ENCODE measurements around the gene ABHD5.
A peak's percentile ranks its signal among the peaks of the same experiment; 100 is the strongest.

ABHD5 gene

GRCh38 chr3:43755516-43756200, 64.9 kb downstream of the ABHD5 start:
- no peak for DNase-seq (ENCODE audit: low read depth, low spot score)

GRCh38 chr3:43757666-43758321, 67.1 kb downstream of the ABHD5 start:
- DNase-seq (ENCODE audit: low read depth, low spot score), result no peak

- no peak for DNase-seq (ENCODE audit: low read depth, low spot score)
Measured at GRCh38 chr3:43758592-43759225, 68.0 kb downstream of the ABHD5 start.

GRCh38 chr3:43759297-43759782, 68.6 kb downstream of the ABHD5 start:
- peak; percentile 87 for DNase-seq (ENCODE audit: low read depth, low spot score)

- no peak for DNase-seq (ENCODE audit: low read depth, low spot score)
Measured at GRCh38 chr3:43759938-43760337, 69.2 kb downstream of the ABHD5 start.

- no peak for DNase-seq (ENCODE audit: low read depth, low spot score)
Measured at GRCh38 chr3:43760938-43761337, 70.2 kb downstream of the ABHD5 start.

- DNase-seq (ENCODE audit: low read depth, low spot score), result no peak
Measured at GRCh38 chr3:43762451-43762850, 71.7 kb downstream of the ABHD5 start.

- no peak for DNase-seq (ENCODE audit: low read depth, low spot score)
Measured at GRCh38 chr3:43764056-43764455, 73.3 kb downstream of the ABHD5 start.

GRCh38 chr3:43764471-43764870, 73.7 kb downstream of the ABHD5 start:
- DNase-seq (ENCODE audit: low read depth, low spot score), result no peak

- no peak for DNase-seq (ENCODE audit: low read depth, low spot score)
Measured at GRCh38 chr3:43765521-43765971, 74.8 kb downstream of the ABHD5 start.

- DNase-seq (ENCODE audit: low read depth, low spot score), result no peak
Measured at GRCh38 chr3:43766672-43767465, 76.1 kb downstream of the ABHD5 start.

GRCh38 chr3:43768381-43768973, 77.7 kb downstream of the ABHD5 start:
- no peak for DNase-seq (ENCODE audit: low read depth, low spot score)

GRCh38 chr3:43769097-43769884, 78.6 kb downstream of the ABHD5 start:
- DNase-seq (ENCODE audit: low read depth, low spot score), result peak; percentile 99

GRCh38 chr3:43769885-43770425, 79.2 kb downstream of the ABHD5 start:
- DNase-seq (ENCODE audit: low read depth, low spot score), result no peak

- no peak for DNase-seq (ENCODE audit: low read depth, low spot score)
Measured at GRCh38 chr3:43770426-43771103, 79.8 kb downstream of the ABHD5 start.

GRCh38 chr3:43771610-43772009, 80.9 kb downstream of the ABHD5 start:
- no peak for DNase-seq (ENCODE audit: low read depth, low spot score)

- peak; percentile 66 for DNase-seq (ENCODE audit: low read depth, low spot score)
Measured at GRCh38 chr3:43773273-43774094, 82.7 kb downstream of the ABHD5 start.

- no peak for DNase-seq (ENCODE audit: low read depth, low spot score)
Measured at GRCh38 chr3:43774799-43775198, 84.1 kb downstream of the ABHD5 start.

- no peak for DNase-seq (ENCODE audit: low read depth, low spot score)
Measured at GRCh38 chr3:43776101-43776500, 85.4 kb downstream of the ABHD5 start.
